ENCODE data around the gene DCTN5.
"Not testable (repeated sequence)": the region's sequence is repeated elsewhere in the genome, so short reads cannot be mapped to it uniquely, and the experiment has no call there.

Gene DCTN5

GRCh38 chr16:23640931-23641765, at the start of gene DCTN5, which contains the start of gene PALB2:
TSS of gene DCTN5 (plus strand) at chr16:23641466. CDS start at chr16:23641543, 77 bp downstream.
TSS of gene PALB2 (minus strand) at chr16:23641310. CDS start at chr16:23641157, 153 bp downstream.
- peak; percentile 96 for DNase-seq

GRCh38 chr16:23594186-23594585, 47.1 kb upstream of the DCTN5 start:
- peak; percentile 57 for DNase-seq

GRCh38 chr16:23595246-23595950, 45.9 kb upstream of the DCTN5 start:
- peak; percentile 57 for DNase-seq

- DNase-seq, result peak; percentile 97
Observed at GRCh38 chr16:23595951-23596720, 45.1 kb upstream of the DCTN5 start, which contains the start of gene NDUFAB1. TSS of gene NDUFAB1 (minus strand) at chr16:23596316. CDS start at chr16:23596290, 26 bp downstream.

- peak; percentile 64 for DNase-seq
Observed at GRCh38 chr16:23597003-23597756, 44.1 kb upstream of the DCTN5 start.

GRCh38 chr16:23607726-23608125, 33.5 kb upstream of the DCTN5 start:
- peak; percentile 9 for DNase-seq

GRCh38 chr16:23608194-23608593, 33.1 kb upstream of the DCTN5 start:
- DNase-seq, result no peak

- no peak for DNase-seq
Observed at GRCh38 chr16:23609929-23610328, 31.3 kb upstream of the DCTN5 start.

- DNase-seq, result not testable (repeated sequence)
Observed at GRCh38 chr16:23610905-23611304, 30.4 kb upstream of the DCTN5 start.

- no peak for DNase-seq
Observed at GRCh38 chr16:23611936-23612335, 29.3 kb upstream of the DCTN5 start.

GRCh38 chr16:23615805-23616204, 25.5 kb upstream of the DCTN5 start:
- no peak for DNase-seq

GRCh38 chr16:23624092-23624491, 17.2 kb upstream of the DCTN5 start:
- DNase-seq, result no peak

GRCh38 chr16:23629516-23629915, 11.8 kb upstream of the DCTN5 start:
- DNase-seq, result no peak

- DNase-seq, result not testable (repeated sequence)
Observed at GRCh38 chr16:23631874-23632273, 9.4 kb upstream of the DCTN5 start.

- DNase-seq, result no peak
Observed at GRCh38 chr16:23634461-23635036, 6.7 kb upstream of the DCTN5 start.

- DNase-seq, result no peak
Observed at GRCh38 chr16:23635958-23636357, 5.3 kb upstream of the DCTN5 start.

- DNase-seq, result no peak
Observed at GRCh38 chr16:23640615-23640930, 693 bp upstream of the DCTN5 start.

GRCh38 chr16:23642246-23642774, 1.0 kb downstream of the DCTN5 start:
- DNase-seq, result no peak

GRCh38 chr16:23650674-23651416, 9.6 kb downstream of the DCTN5 start:
- DNase-seq, result no peak

GRCh38 chr16:23651943-23652468, 10.7 kb downstream of the DCTN5 start:
- no peak for DNase-seq

GRCh38 chr16:23663918-23664317, 22.7 kb downstream of the DCTN5 start:
- no peak for DNase-seq

Data from activated effector memory CD4-positive, alpha-beta T cell treated with anti-CD3 and anti-CD28 coated beads, Interleukin-2, amount 50 U/mL, for 16 hours (primary cell).